ENCODE measurements around the gene RNFT1.

GRCh38 chr17:59972778-59973177 is 8.2 kb upstream of the RNFT1 start:
- TF ChIP-seq CTCF (IDR thresholded peaks at IDR 0.05; ENCODE audit: poor library complexity, severe bottlenecking): no peak
- TF ChIP-seq EP300 (conservative IDR thresholded peaks at IDR 0.05; ENCODE audit: poor library complexity, severe bottlenecking): no peak
- no peak for TF ChIP-seq EZH2 (IDR thresholded peaks at IDR 0.05; ENCODE audit: borderline replicate concordance, insufficient read depth, low read length, poor library complexity, severe bottlenecking)

All from neural cell (in vitro differentiated cells).